K562 (cell line): ENCODE measurements around the gene RNASE8. TPM values are rescaled to one million over a fixed set of nuclear protein-coding genes. Genes with fewer than 3 reads are reported as not detected.

Source experiments
- CREB1 ChIP-seq, 2 experiments: sonication (generic) in 1 of 2; formaldehyde crosslinking in 1 of 2; IDR thresholded peaks; 2 replicates each; pipeline versions ENCODE4 v1.6.1 to v1.8.0; 2012 to 2022; ENCODE audit warnings: inconsistent platforms in 1 of 2, mild to moderate bottlenecking in 1 of 2, missing genetic modification reagents in 1 of 2, moderate library complexity in 1 of 2
- DIDO1 ChIP-seq: fragments of 450-650 bp; IDR thresholded peaks from 2 replicates; pipeline ENCODE4 v1.6.1; 2016; ENCODE audit warnings: low read depth, missing biosample characterization, missing genetic modification characterization
- ELF2 ChIP-seq: fragments of 250-450 bp; sonication (Bioruptor Pico); IDR thresholded peaks from 2 replicates; pipeline ENCODE4 v1.5.0; 2021; ENCODE audit warnings: mild to moderate bottlenecking
- EP300 ChIP-seq: IDR thresholded peaks from 2 replicates; pipeline ENCODE4 v1.6.1; 2012; ENCODE audit warnings: low read length, improper control_type of control experiment
- EP400 ChIP-seq: fragments of 450-650 bp; IDR thresholded peaks from 2 replicates; pipeline ENCODE4 v1.6.1; 2017; ENCODE audit warnings: antibody characterized with exemption, mild to moderate bottlenecking, moderate library complexity
- ERF ChIP-seq: fragments of 450-650 bp; formaldehyde crosslinking; IDR thresholded peaks from 2 replicates; pipeline ENCODE4 v1.4.0; 2020; ENCODE audit warnings: mild to moderate bottlenecking, mixed read lengths
- GATA2 ChIP-seq: sonication (generic); formaldehyde crosslinking; IDR thresholded peaks from 2 replicates; pipeline ENCODE4 v1.4.0; 2020; ENCODE audit warnings: mild to moderate bottlenecking, missing genetic modification reagents
- HDAC3 ChIP-seq: fragments of 450-650 bp; IDR thresholded peaks from 2 replicates; pipeline ENCODE4 v1.6.1; 2018; ENCODE audit warnings: borderline replicate concordance, mild to moderate bottlenecking, moderate library complexity; ENCODE audit not compliant: partially characterized antibody
- HDAC8 ChIP-seq: fragments of 450-650 bp; IDR thresholded peaks from 2 replicates; pipeline ENCODE4 v1.6.1; 2016; ENCODE audit warnings: mild to moderate bottlenecking, missing genetic modification characterization, moderate library complexity, missing compliant biosample characterization
- HDGF ChIP-seq: fragments of 450-650 bp; IDR thresholded peaks from 2 replicates; pipeline ENCODE4 v1.6.1; 2016
- MCM7 ChIP-seq, 2 experiments: fragments of 450-650 bp; IDR thresholded peaks; 2 replicates each; pipeline ENCODE4 v1.6.1; 2016 to 2018
- MTA2 ChIP-seq: fragments of 450-650 bp; IDR thresholded peaks from 2 replicates; pipeline ENCODE4 v1.6.1; 2016; ENCODE audit warnings: low read depth
- NR3C1 ChIP-seq: sonication (generic); formaldehyde crosslinking; IDR thresholded peaks from 2 replicates; pipeline ENCODE4 v1.8.1; 2022; ENCODE audit warnings: missing genetic modification reagents
- POU5F1 ChIP-seq: fragments of 150-350 bp; IDR thresholded peaks from 2 replicates; pipeline ENCODE4 v1.6.1; 2014; ENCODE audit warnings: borderline replicate concordance, low read length, low read depth, mild to moderate bottlenecking; ENCODE audit not compliant: partially characterized antibody
- RBM22 ChIP-seq: fragments of 200-400 bp; formaldehyde crosslinking; IDR thresholded peaks from 2 replicates; pipeline ENCODE4 v1.6.1; 2018; ENCODE audit warnings: low read length, low read depth; ENCODE audit not compliant: poor library complexity, severe bottlenecking
- RHOXF2B ChIP-seq: fragments of 250-450 bp; sonication (Bioruptor Pico); conservative IDR thresholded peaks from 2 replicates; pipeline ENCODE4 v1.5.1; 2021
- SMAD3 ChIP-seq: fragments of 450-650 bp; formaldehyde crosslinking; conservative IDR thresholded peaks from 2 replicates; pipeline ENCODE4 v1.4.0; 2020; ENCODE audit warnings: mild to moderate bottlenecking
- TAF15 ChIP-seq: fragments of 200-400 bp; formaldehyde crosslinking; IDR thresholded peaks from 2 replicates; pipeline ENCODE4 v1.6.1; 2017; ENCODE audit warnings: mild to moderate bottlenecking, low read depth, low read length, moderate library complexity
- ZBED1 ChIP-seq: IDR thresholded peaks from 2 replicates; pipeline ENCODE4 v1.6.1; 2014
- ZBTB8A ChIP-seq: fragments of 450-650 bp; IDR thresholded peaks from 2 replicates; pipeline ENCODE4 v1.6.1; 2018; ENCODE audit warnings: mild to moderate bottlenecking, moderate library complexity; ENCODE audit not compliant: partially characterized antibody
- ZFP30 ChIP-seq: fragments of 250-450 bp; sonication (Bioruptor Pico); IDR thresholded peaks from 2 replicates; pipeline ENCODE4 v1.8.0; 2022; ENCODE audit warnings: moderate library complexity, mild to moderate bottlenecking, inconsistent platforms, borderline replicate concordance
- ZNF121 ChIP-seq: sonication (generic); formaldehyde crosslinking; conservative IDR thresholded peaks from 2 replicates; pipeline ENCODE4 v1.8.0; 2022; ENCODE audit warnings: missing genetic modification reagents
- ZNF197 ChIP-seq: fragments of 200-800 bp; sonication (Bioruptor generic); IDR thresholded peaks from 2 replicates; pipeline ENCODE4 v1.6.1; 2016; ENCODE audit warnings: low read depth, missing genetic modification characterization, missing compliant biosample characterization
- ZNF780A ChIP-seq: fragments of 250-450 bp; sonication (Bioruptor Pico); IDR thresholded peaks from 2 replicates; pipeline ENCODE4 v1.5.0; 2021; ENCODE audit warnings: mild to moderate bottlenecking
- polyA plus RNA-seq, 8 experiments: library from polyadenylated mRNA; depleted of rRNA in 4 of 8; stranded (reverse) in 5 of 8; unstranded in 3 of 8; fragments of >200 nt; fragmentation: Nextera tagmentation in 2 of 8; fragmentation: Illumina TruSeq in 1 of 8; extraction: Ambion mirVana in 2 of 8; extraction: Trizol in 1 of 8; gene quantifications; 2 replicates each; pipeline versions ENCODE4 v1.2.1 to v1.2.3, GENCODE V29; 2011 to 2014; ENCODE audit warnings: inconsistent platforms in 1 of 8, missing spikeins in 1 of 8
- total RNA-seq, 7 experiments: library from RNA; depleted of rRNA in 6 of 7; stranded (reverse); fragments of >200 nt in 6 of 7; fragmentation: Illumina TruSeq in 2 of 7; extraction: Trizol in 2 of 7; gene quantifications; 2 replicates each; pipeline versions ENCODE4 v1.2.1 to v1.2.3, GENCODE V29; 2011 to 2021; ENCODE audit warnings: low replicate concordance in 1 of 7
- TF ChIP-seq, protein P1 (sequence below), 2 experiments: fragments of 250-450 bp in 1 of 2; fragments of 450-650 bp in 1 of 2; sonication (Bioruptor Pico) in 1 of 2; IDR thresholded peaks; 2 replicates each; pipeline versions ENCODE4 v1.6.1 to v1.8.0; 2016 to 2021; ENCODE audit warnings: mild to moderate bottlenecking in 2 of 2, moderate library complexity in 2 of 2, missing compliant biosample characterization in 1 of 2, missing genetic modification characterization in 1 of 2

RNASE8 gene
- total and polyA plus RNA-seq, 9 of the 15 experiments (the other 6 are each of a cell fraction or from before 2014, with no cell fraction given) = not detected

DNA sequence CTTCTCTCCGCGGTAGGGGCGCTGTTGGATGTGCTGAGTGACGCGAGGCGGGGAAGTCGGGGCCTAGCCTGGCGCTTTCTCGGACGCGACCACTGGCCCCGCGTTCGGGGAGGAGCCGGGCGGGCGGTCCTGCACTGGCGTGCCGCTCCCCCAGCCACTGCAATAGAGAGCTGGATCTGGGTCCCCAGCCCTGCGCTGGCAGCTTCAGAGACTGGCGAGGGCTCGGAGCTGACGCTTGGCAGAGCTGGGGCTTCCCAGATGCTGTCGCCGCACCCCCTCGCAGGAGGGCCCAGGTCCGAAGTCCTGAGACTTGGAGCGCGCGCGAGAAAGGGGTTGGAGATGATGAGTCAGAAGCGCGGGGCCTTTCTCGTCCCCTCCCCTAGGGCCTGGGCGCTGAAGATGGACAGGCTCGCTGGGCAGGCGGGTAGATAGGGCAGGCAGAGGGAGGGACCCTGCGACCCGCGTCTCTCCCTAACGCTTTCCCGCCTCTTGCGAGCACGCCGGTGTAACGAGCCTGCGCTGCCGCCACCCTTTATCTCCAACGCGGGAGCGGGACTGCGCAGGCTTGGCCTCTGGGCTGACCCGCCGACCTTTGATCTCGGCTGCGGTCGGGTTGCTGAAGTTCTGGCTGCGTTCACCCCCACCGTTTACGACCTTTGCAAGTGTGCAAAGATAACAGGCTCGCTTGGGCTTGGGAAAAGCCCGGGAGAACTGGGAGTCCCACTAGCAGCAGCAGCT lies 46.3 kb downstream of the RNASE8 start (continued):
- TF ChIP-seq SMAD3 (CRISPR knock-in tag) (no peak), HDAC3 (peak; percentile 73), HDAC8 (no peak), NR3C1 (CRISPR knock-in tag) (0 out of 2 replicates have a peak, but pooled peaks have one; percentile 48), TAF15 (no peak), ZNF780A (CRISPR knock-in tag) (no peak), ZNF121 (CRISPR knock-in tag) (no peak), RBM22 (peak; percentile 36), GATA2 (CRISPR knock-in tag) (peak; percentile 73), RHOXF2B (CRISPR knock-in tag) (no peak), ERF (CRISPR knock-in tag) (no peak), ZBED1 (no peak), HDGF (no peak), ELF2 (no peak), MCM7 (IDR thresholded peaks at IDR 0.05) (no peak), EP400 (peak; percentile 82), DIDO1 (tag) (no peak; the same call in 1 of the 2 replicates), CREB1 (IDR thresholded peaks at IDR 0.05) (peak; percentile 80), CREB1 (CRISPR knock-in tag; IDR thresholded peaks at IDR 0.05) (peak; percentile 79), POU5F1 (no peak), EP300 (peak; percentile 50; the same call in 1 of the 2 replicates), MTA2 (no peak), ZBTB8A (no peak), ZNF197 (CRISPR knock-in tag) (0 out of 2 replicates have a peak, but pooled peaks have one; percentile 18), ZFP30 (CRISPR knock-in tag) (no peak)
- TF ChIP-seq, protein P1, sequence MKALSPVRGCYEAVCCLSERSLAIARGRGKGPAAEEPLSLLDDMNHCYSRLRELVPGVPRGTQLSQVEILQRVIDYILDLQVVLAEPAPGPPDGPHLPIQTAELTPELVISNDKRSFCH (CRISPR knock-in tag; IDR thresholded peaks at IDR 0.05) = no peak
- TF ChIP-seq, protein P1 (tag; IDR thresholded peaks at IDR 0.05) = no peak
